IPS-NIHi11 (cell line): ENCODE measurements around the gene MAST4.

Source experiments
- DNase-seq: peaks from one replicate; pipeline ENCODE4 v3.0.0; 2012; ENCODE audit warnings: mixed read lengths, low spot score

The MAST4 gene

GRCh38 chr5:66992547-66992946 lies 396.4 kb downstream of the MAST4 start:
- no peak for DNase-seq

GRCh38 chr5:66993448-66993847 lies 397.3 kb downstream of the MAST4 start:
- DNase-seq, result no peak

- no peak for DNase-seq
These were observed 397.7 kb downstream of the MAST4 start for GRCh38 chr5:66993882-66994281.

GRCh38 chr5:66994790-66995189 lies 398.6 kb downstream of the MAST4 start:
- DNase-seq, result no peak

GRCh38 chr5:67000794-67001475 lies 404.7 kb downstream of the MAST4 start:
- no peak for DNase-seq

GRCh38 chr5:67002832-67003684 lies 406.9 kb downstream of the MAST4 start:
- DNase-seq, result no peak

GRCh38 chr5:67003685-67003934 lies 407.4 kb downstream of the MAST4 start:
- DNase-seq, result no peak

- DNase-seq, result peak; percentile 85
These were observed 407.9 kb downstream of the MAST4 start for GRCh38 chr5:67003935-67004729.

- DNase-seq, result peak; percentile 27
These were observed 408.6 kb downstream of the MAST4 start for GRCh38 chr5:67004730-67005350.

GRCh38 chr5:67005737-67006499 lies 409.7 kb downstream of the MAST4 start:
- no peak for DNase-seq

- no peak for DNase-seq
These were observed 410.3 kb downstream of the MAST4 start for GRCh38 chr5:67006500-67006848.

- no peak for DNase-seq
These were observed 412.8 kb downstream of the MAST4 start for GRCh38 chr5:67009028-67009427.

GRCh38 chr5:67010684-67011409 lies 414.7 kb downstream of the MAST4 start:
- no peak for DNase-seq

GRCh38 chr5:67011422-67011821 lies 415.2 kb downstream of the MAST4 start:
- DNase-seq, result no peak

GRCh38 chr5:67012171-67012570 lies 416.0 kb downstream of the MAST4 start:
- DNase-seq, result no peak

- no peak for DNase-seq
These were observed 417.5 kb downstream of the MAST4 start for GRCh38 chr5:67013719-67014118.

- DNase-seq, result no peak
These were observed 418.0 kb downstream of the MAST4 start for GRCh38 chr5:67014191-67014590.

GRCh38 chr5:67014957-67015400 lies 418.8 kb downstream of the MAST4 start:
- no peak for DNase-seq

GRCh38 chr5:67015541-67016191 lies 419.5 kb downstream of the MAST4 start:
- DNase-seq, result no peak

GRCh38 chr5:67019065-67019845 lies 423.1 kb downstream of the MAST4 start:
- DNase-seq, result no peak
